H9 (cell line): Measurements from ENCODE around the gene TTN. TPM values are rescaled to one million over a fixed set of nuclear protein-coding genes. Genes with fewer than 3 reads are reported as not detected.

Experiments used
- DNase-seq: peaks from one replicate; pipeline ENCODE4 v3.0.0-alpha.2; 2017
- H2AFZ ChIP-seq: one replicate; pipeline ENCODE4 v1.6.1; 2013; ENCODE audit warnings: mild to moderate bottlenecking, low read length, control low read depth, moderate library complexity
- H2AK5ac ChIP-seq: 2 replicates; pipeline ENCODE4 v1.6.1; 2013; ENCODE audit warnings: low read length, control low read depth, mixed read lengths; ENCODE audit not compliant: insufficient read length
- H2BK120ac ChIP-seq: one replicate; pipeline ENCODE4 v1.6.1; 2013; ENCODE audit warnings: low read depth, mild to moderate bottlenecking, low read length, control low read depth, inconsistent platforms; ENCODE audit not compliant: poor library complexity, severe bottlenecking
- H2BK12ac ChIP-seq: 2 replicates; pipeline ENCODE4 v1.6.1; 2013; ENCODE audit warnings: low read length, control low read depth, mixed read lengths, low read depth; ENCODE audit not compliant: insufficient read length
- H2BK15ac ChIP-seq: 2 replicates; pipeline ENCODE4 v1.6.1; 2013; ENCODE audit warnings: low read depth, low read length, control low read depth
- H2BK20ac ChIP-seq: one replicate; pipeline ENCODE4 v1.6.1; 2013; ENCODE audit warnings: low read depth, mild to moderate bottlenecking, low read length, control low read depth, inconsistent platforms; ENCODE audit not compliant: poor library complexity, severe bottlenecking
- H2BK5ac ChIP-seq: 2 replicates; pipeline ENCODE4 v1.6.1; 2013; ENCODE audit warnings: low read length, control low read depth, mixed read lengths; ENCODE audit not compliant: insufficient read length
- H3K14ac ChIP-seq: 2 replicates; pipeline ENCODE4 v1.6.1; 2013; ENCODE audit warnings: low read length, control low read depth; ENCODE audit not compliant: insufficient read depth
- H3K18ac ChIP-seq: 2 replicates; pipeline ENCODE4 v1.6.1; 2013; ENCODE audit warnings: low read depth, mild to moderate bottlenecking, mixed read lengths, low read length, control low read depth; ENCODE audit not compliant: insufficient read length
- H3K23ac ChIP-seq: 2 replicates; pipeline ENCODE4 v1.6.1; 2013; ENCODE audit warnings: low read length, control low read depth, mixed read lengths, low read depth; ENCODE audit not compliant: insufficient read length
- H3K23me2 ChIP-seq: 2 replicates; pipeline ENCODE4 v1.6.1; 2013; ENCODE audit warnings: low read depth, mild to moderate bottlenecking, mixed read lengths, low read length, control low read depth; ENCODE audit not compliant: insufficient read length, poor library complexity, severe bottlenecking
- H3K27ac ChIP-seq: 2 replicates; pipeline ENCODE4 v1.5.1; 2013; ENCODE audit warnings: low read length, control low read depth, mixed read lengths, low read depth; ENCODE audit not compliant: insufficient read length
- H3K27me3 ChIP-seq: 2 replicates; pipeline ENCODE4 v1.6.1; 2013; ENCODE audit warnings: low read length, control low read depth, inconsistent platforms; ENCODE audit not compliant: insufficient read depth
- H3K4ac ChIP-seq: 2 replicates; pipeline ENCODE4 v1.6.1; 2013; ENCODE audit warnings: low read depth, mild to moderate bottlenecking, control low read depth, inconsistent platforms, low read length, moderate library complexity
- H3K4me1 ChIP-seq: 2 replicates; pipeline ENCODE4 v1.6.1; 2013; ENCODE audit warnings: low read length, control low read depth, inconsistent platforms; ENCODE audit not compliant: insufficient read depth
- H3K4me2 ChIP-seq: 2 replicates; pipeline ENCODE4 v1.6.1; 2013; ENCODE audit warnings: low read length, control low read depth, mixed read lengths; ENCODE audit not compliant: insufficient read length, insufficient read depth
- H3K56ac ChIP-seq: 2 replicates; pipeline ENCODE4 v1.6.1; 2013; ENCODE audit warnings: low read depth, mild to moderate bottlenecking, mixed read lengths, low read length, control low read depth; ENCODE audit not compliant: insufficient read length
- H3K79me1 ChIP-seq: 2 replicates; pipeline ENCODE4 v1.6.1; 2013; ENCODE audit warnings: low read depth, mild to moderate bottlenecking, moderate library complexity, low read length, control low read depth, inconsistent platforms; ENCODE audit not compliant: insufficient read depth, poor library complexity, severe bottlenecking
- H3K79me2 ChIP-seq: 2 replicates; pipeline ENCODE4 v1.6.1; 2013; ENCODE audit warnings: low read length, control low read depth, inconsistent platforms; ENCODE audit not compliant: insufficient read depth
- H3K9ac ChIP-seq: 2 replicates; pipeline ENCODE4 v1.6.1; 2013; ENCODE audit warnings: low read length, control low read depth, mixed read lengths; ENCODE audit not compliant: insufficient read length; ENCODE audit errors: extremely low read depth
- H3K9me3 ChIP-seq: one replicate; pipeline ENCODE4 v1.6.1; 2013; ENCODE audit warnings: low read depth, low read length, inconsistent platforms; ENCODE audit not compliant: control insufficient read depth
- H3T11ph ChIP-seq: one replicate; pipeline ENCODE4 v1.6.1; 2013; ENCODE audit warnings: mild to moderate bottlenecking, low read length, control low read depth, inconsistent platforms
- H4K20me1 ChIP-seq: one replicate; pipeline ENCODE4 v1.6.1; 2013; ENCODE audit not compliant: control insufficient read depth, insufficient read length, insufficient read depth
- H4K5ac ChIP-seq: 2 replicates; pipeline ENCODE4 v1.6.1; 2013; ENCODE audit warnings: low read depth, mild to moderate bottlenecking, mixed read lengths, low read length, control low read depth; ENCODE audit not compliant: insufficient read length
- H4K8ac ChIP-seq: replicated peaks from 2 replicates; pipeline ENCODE4 v1.6.1; 2013; ENCODE audit warnings: low read length, control low read depth, mixed read lengths, low read depth; ENCODE audit not compliant: insufficient read length
- H4K91ac ChIP-seq: 2 replicates; pipeline ENCODE4 v1.6.1; 2013; ENCODE audit warnings: low read depth, mild to moderate bottlenecking, moderate library complexity, mixed read lengths, low read length, control low read depth; ENCODE audit not compliant: insufficient read length
- H3K27ac Mint-ChIP-seq, 3 experiments: 2 replicates in 2 of 3; 3 replicates in 1 of 3; pipeline ENCODE4 v1.8.0; 2020 to 2021; ENCODE audit warnings: mixed read lengths in 3 of 3, mild to moderate bottlenecking in 1 of 3, moderate library complexity in 1 of 3
- H3K27me3 Mint-ChIP-seq: 2 replicates; pipeline ENCODE4 v1.8.0; 2021; ENCODE audit warnings: low read depth, mild to moderate bottlenecking, moderate library complexity, mixed read lengths
- H3K36me3 Mint-ChIP-seq, 3 experiments: 2 replicates in 2 of 3; 3 replicates in 1 of 3; pipeline ENCODE4 v1.8.0; 2020 to 2021; ENCODE audit warnings: low read depth in 3 of 3, mixed read lengths in 3 of 3; ENCODE audit not compliant: insufficient read depth in 1 of 3
- H3K4me1 Mint-ChIP-seq, 2 experiments: 2 replicates each; pipeline ENCODE4 v1.8.0; 2020; ENCODE audit warnings: mixed read lengths in 2 of 2
- H3K4me3 Mint-ChIP-seq, 2 experiments: 2 replicates in 1 of 2; 3 replicates in 1 of 2; pipeline ENCODE4 v1.8.0; 2020 to 2021; ENCODE audit warnings: mild to moderate bottlenecking in 2 of 2, mixed read lengths in 2 of 2, moderate library complexity in 1 of 2
- H3K9me3 Mint-ChIP-seq, 2 experiments: 2 replicates in 1 of 2; 3 replicates in 1 of 2; pipeline ENCODE4 v1.8.0; 2020; ENCODE audit warnings: mild to moderate bottlenecking in 2 of 2, mixed read lengths in 2 of 2, moderate library complexity in 1 of 2
- CTCF ChIP-seq: fragments of 200-600 bp; sonication (generic); conservative IDR thresholded peaks from 3 replicates; pipeline ENCODE4 v1.8.0; 2021; ENCODE audit warnings: antibody characterized with exemption, mild to moderate bottlenecking
- WGBS: extraction: QIAGEN DNeasy Blood & Tissue Kit; methylation state at CpG from one replicate; pipeline ENCODE4 v1.1.7; 2013; ENCODE audit warnings: missing lambda C conversion rate, low lambda C conversion rate, mixed read lengths; ENCODE audit not compliant: insufficient read length; ENCODE audit errors: extremely low coverage; 5-methylcytosine and 5-hydroxymethylcytosine counted together
- total RNA-seq: library from RNA; stranded (reverse); gene quantifications from 2 replicates; pipeline ENCODE4 v1.2.1, GENCODE V29; 2021

Gene TTN
- total RNA-seq, 1 experiment from 2014 or later, result 0.70 TPM

GRCh38 chr2:178522950-178523595, 284.1 kb downstream of the TTN start:
- H4K8ac ChIP-seq, result no peak overlapping the region

More at GRCh38 chr2:178522950-178523595, 284.1 kb downstream of the TTN start:
- Histone ChIP-seq H2BK120ac (no peak overlapping the region), H3K23ac (no peak overlapping the region), H3K23me2 (peaks cover 8% of the 10 kb centered on the region), H3K27me3 (no peaks in the 10 kb centered on the region; the same call in 1 of the 2 replicates), H4K20me1 (no peaks in the 10 kb centered on the region), H3T11ph (no peak overlapping the region), H2BK12ac (no peak overlapping the region), H2AFZ (peak overlapping the region; percentile 63), H3K27ac (no peak overlapping the region), H3K4ac (no peak overlapping the region), H4K91ac (no peak overlapping the region), H3K79me1 (no peaks in the 10 kb centered on the region), H3K9ac (peak overlapping the region; percentile 87), H2BK20ac (no peak overlapping the region), H3K4me2 (peak overlapping the region; percentile 93), H3K79me2 (peaks cover 12% of the 10 kb centered on the region; the same call in 1 of the 2 replicates), H2BK5ac (no peak overlapping the region), H4K5ac (no peak overlapping the region), H3K18ac (peak overlapping the region; percentile 58), H3K14ac (no peak overlapping the region; the same call in 1 of the 2 replicates), H3K9me3 (no peaks in the 10 kb centered on the region), H2AK5ac (no peak overlapping the region), H3K4me1 (no peaks in the 10 kb centered on the region), H2BK15ac (no peak overlapping the region), H3K56ac (no peak overlapping the region)
- no peaks in the 10 kb centered on the region for H3K9me3 Mint-ChIP-seq
- peaks cover 0 to 6% (median 0%) of the 10 kb centered on the region in 3 experiments; a peak in 3 of 7 replicates for H3K36me3 Mint-ChIP-seq
- DNase-seq, result peak; percentile 93
- H3K27me3 Mint-ChIP-seq, result no peaks in the 10 kb centered on the region
- peaks cover 4 to 12% of the 10 kb centered on the region in 2 experiments; a peak in 3 of 4 replicates for H3K4me1 Mint-ChIP-seq
- whole genome bisulfite sequencing, result no CpG with 5 or more reads among the region's 25 CpGs
- peak overlapping the region; percentile 93 to 98 (median 96) for H3K27ac Mint-ChIP-seq
- H3K4me3 Mint-ChIP-seq, result peak overlapping the region; percentile 90 to 97
- peak; percentile 84 for TF ChIP-seq CTCF
